H1 (cell line): ENCODE results near the gene SCGB1A1.

ENCODE experiments used
- CHD2 ChIP-seq: IDR thresholded peaks from 2 replicates; pipeline ENCODE4 v1.6.1; 2012; ENCODE audit warnings: low read length, improper control_type of control experiment
- CTCF ChIP-seq, 3 experiments: IDR thresholded peaks; 1 replicate in 2 of 3; 2 replicates in 1 of 3; pipeline versions ENCODE4 v1.5.1 to v1.6.1; 2011; ENCODE audit warnings: low read length in 3 of 3, mild to moderate bottlenecking in 3 of 3, inconsistent platforms in 2 of 3, low read depth in 1 of 3, moderate library complexity in 1 of 3; ENCODE audit not compliant: insufficient read depth in 1 of 3; ENCODE audit errors: control extremely low read depth in 1 of 3
- EP300 ChIP-seq, 2 experiments: IDR thresholded peaks; 1 replicate in 1 of 2; 2 replicates in 1 of 2; pipeline ENCODE4 v1.6.1; 2011 to 2012; ENCODE audit warnings: low read depth in 2 of 2, low read length in 2 of 2, mild to moderate bottlenecking in 2 of 2, borderline replicate concordance in 1 of 2, inconsistent platforms in 1 of 2, moderate library complexity in 1 of 2
- MAX ChIP-seq: IDR thresholded peaks from 2 replicates; pipeline ENCODE4 v1.6.1; 2012; ENCODE audit warnings: inconsistent platforms
- POLR2A ChIP-seq, 2 experiments: IDR thresholded peaks; 1 replicate in 1 of 2; 2 replicates in 1 of 2; pipeline ENCODE4 v1.6.1; 2011; ENCODE audit warnings: low read depth in 2 of 2, low read length in 2 of 2, mild to moderate bottlenecking in 2 of 2; ENCODE audit errors: control extremely low read depth in 1 of 2
- POU5F1 ChIP-seq: IDR thresholded peaks from 2 replicates; pipeline ENCODE4 v1.6.1; 2011; ENCODE audit warnings: low read depth, mild to moderate bottlenecking, low read length, moderate library complexity
- SP1 ChIP-seq: IDR thresholded peaks from 2 replicates; pipeline ENCODE4 v1.6.1; 2011; ENCODE audit warnings: low read depth, low read length
- SRF ChIP-seq: IDR thresholded peaks from 2 replicates; pipeline ENCODE4 v1.6.1; 2011; ENCODE audit warnings: mild to moderate bottlenecking, low read depth, low read length, moderate library complexity
- TAF1 ChIP-seq: IDR thresholded peaks from 2 replicates; pipeline ENCODE4 v1.6.1; 2011; ENCODE audit warnings: mild to moderate bottlenecking, low read depth, low read length
- YY1 ChIP-seq: IDR thresholded peaks from 2 replicates; pipeline ENCODE4 v1.6.1; 2011; ENCODE audit warnings: low read depth, mild to moderate bottlenecking, low read length
- ZNF274 ChIP-seq: IDR thresholded peaks from 2 replicates; pipeline ENCODE4 v1.7.0; 2012; ENCODE audit warnings: low read length, borderline replicate concordance; ENCODE audit errors: extremely low read depth

GRCh38 chr11:62400760-62401159 lies 18.1 kb upstream of the SCGB1A1 start:
- no peak for TF ChIP-seq CHD2
- TF ChIP-seq SP1: no peak
- TF ChIP-seq MAX: no peak
- TF ChIP-seq TAF1: no peak
- TF ChIP-seq EP300 (IDR thresholded peaks at IDR 0.05; ENCODE audit: borderline replicate concordance in 1 of 2, low read depth in 2 of 2, low read length in 2 of 2): no peak
- TF ChIP-seq CTCF (IDR thresholded peaks at IDR 0.05; ENCODE audit: control extremely low read depth in 1 of 3, insufficient read depth in 1 of 3, low read depth in 1 of 3, low read length in 3 of 3): no peak
- no peak for TF ChIP-seq ZNF274
- no peak for TF ChIP-seq POU5F1
- TF ChIP-seq POLR2A (IDR thresholded peaks at IDR 0.05; ENCODE audit: control extremely low read depth in 1 of 2, low read depth in 2 of 2, low read length in 2 of 2): no peak
- no peak for TF ChIP-seq YY1
- no peak for TF ChIP-seq SRF
